Chondrocyte (in vitro differentiated cells): Measurements from ENCODE around the gene C22orf39. TPM values are rescaled to one million over a fixed set of nuclear protein-coding genes. Genes with fewer than 3 reads are reported as not detected.
"Not testable (repeated sequence)": the region's sequence is repeated elsewhere in the genome, so short reads cannot be mapped to it uniquely, and the experiment has no call there.

Source experiments
- DNase-seq: peaks from one replicate; pipeline ENCODE4 v3.0.0; 2021; ENCODE audit warnings: mixed read lengths, low spot score
- H3K27ac Mint-ChIP-seq: one replicate; pipeline ENCODE4 v1.8.0; 2021; ENCODE audit warnings: mild to moderate bottlenecking, moderate library complexity, mixed read lengths; ENCODE audit not compliant: unreplicated experiment
- H3K27me3 Mint-ChIP-seq: 2 replicates; pipeline ENCODE4 v1.8.0; 2021; ENCODE audit warnings: low read depth, mixed read lengths
- H3K36me3 Mint-ChIP-seq: 2 replicates; pipeline ENCODE4 v1.8.0; 2021; ENCODE audit warnings: low read depth, mixed read lengths
- H3K4me1 Mint-ChIP-seq: 2 replicates; pipeline ENCODE4 v1.8.0; 2021; ENCODE audit warnings: low read depth, mild to moderate bottlenecking, mixed read lengths
- H3K4me3 Mint-ChIP-seq: one replicate; pipeline ENCODE4 v1.8.0; 2021; ENCODE audit warnings: mild to moderate bottlenecking, moderate library complexity, mixed read lengths; ENCODE audit not compliant: unreplicated experiment
- H3K9me3 Mint-ChIP-seq: 2 replicates; pipeline ENCODE4 v1.8.0; 2021; ENCODE audit warnings: low read depth, mixed read lengths
- total RNA-seq: library from RNA; stranded (reverse); gene quantifications from 3 replicates; pipeline ENCODE4 v1.2.1, GENCODE V29; 2021
- TF ChIP-seq, protein P1 (sequence below): fragments of 200-600 bp; sonication (generic); IDR thresholded peaks from 2 replicates; pipeline ENCODE4 v1.5.0; 2021; ENCODE audit warnings: antibody characterized with exemption, mild to moderate bottlenecking, moderate library complexity

The C22orf39 gene
- total RNA-seq, 1 donor from 2014 or later: 18.4 TPM

DNA sequence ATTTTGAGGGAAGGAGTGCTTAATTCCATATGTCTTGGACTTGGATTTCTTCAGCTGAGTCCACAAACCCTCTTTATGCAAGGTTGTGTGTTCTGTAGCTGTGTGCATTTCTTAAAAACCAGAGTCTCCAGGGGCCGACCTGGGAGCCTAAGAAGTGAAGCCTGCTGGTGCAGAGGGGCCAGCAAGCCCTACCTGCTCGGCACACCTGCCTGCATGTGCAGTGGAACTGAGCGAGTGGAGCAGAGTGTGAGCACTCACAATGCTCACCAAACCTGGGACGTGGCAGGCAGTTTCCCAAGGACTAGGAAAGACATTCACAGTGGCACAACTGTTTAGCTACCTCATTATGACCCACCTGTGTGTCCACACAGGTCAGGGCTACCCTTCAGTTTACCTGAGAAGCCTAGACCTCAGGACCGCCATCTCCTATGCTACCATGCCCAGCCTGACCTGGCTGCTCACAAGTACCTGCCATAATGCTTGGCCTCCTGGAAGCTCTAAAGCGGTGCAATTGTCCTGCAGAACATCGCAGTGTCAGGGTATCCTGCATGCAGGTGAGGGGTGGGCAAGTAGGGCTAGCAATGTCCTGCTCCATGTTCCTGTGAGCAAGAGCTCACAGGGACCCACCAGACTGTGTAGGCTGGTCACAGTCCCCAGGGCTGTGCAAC, 3.8 kb downstream of the C22orf39 start:
- no peak for DNase-seq
- Mint-ChIP-seq H3K36me3 (no peaks in the 10 kb centered on the region), H3K27ac (no peak overlapping the region), H3K9me3 (no peaks in the 10 kb centered on the region), H3K4me3 (no peak overlapping the region), H3K27me3 (no peaks in the 10 kb centered on the region), H3K4me1 (peaks cover 26% of the 10 kb centered on the region)
- TF ChIP-seq, protein P1, sequence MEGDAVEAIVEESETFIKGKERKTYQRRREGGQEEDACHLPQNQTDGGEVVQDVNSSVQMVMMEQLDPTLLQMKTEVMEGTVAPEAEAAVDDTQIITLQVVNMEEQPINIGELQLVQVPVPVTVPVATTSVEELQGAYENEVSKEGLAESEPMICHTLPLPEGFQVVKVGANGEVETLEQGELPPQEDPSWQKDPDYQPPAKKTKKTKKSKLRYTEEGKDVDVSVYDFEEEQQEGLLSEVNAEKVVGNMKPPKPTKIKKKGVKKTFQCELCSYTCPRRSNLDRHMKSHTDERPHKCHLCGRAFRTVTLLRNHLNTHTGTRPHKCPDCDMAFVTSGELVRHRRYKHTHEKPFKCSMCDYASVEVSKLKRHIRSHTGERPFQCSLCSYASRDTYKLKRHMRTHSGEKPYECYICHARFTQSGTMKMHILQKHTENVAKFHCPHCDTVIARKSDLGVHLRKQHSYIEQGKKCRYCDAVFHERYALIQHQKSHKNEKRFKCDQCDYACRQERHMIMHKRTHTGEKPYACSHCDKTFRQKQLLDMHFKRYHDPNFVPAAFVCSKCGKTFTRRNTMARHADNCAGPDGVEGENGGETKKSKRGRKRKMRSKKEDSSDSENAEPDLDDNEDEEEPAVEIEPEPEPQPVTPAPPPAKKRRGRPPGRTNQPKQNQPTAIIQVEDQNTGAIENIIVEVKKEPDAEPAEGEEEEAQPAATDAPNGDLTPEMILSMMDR: no peak

DNA sequence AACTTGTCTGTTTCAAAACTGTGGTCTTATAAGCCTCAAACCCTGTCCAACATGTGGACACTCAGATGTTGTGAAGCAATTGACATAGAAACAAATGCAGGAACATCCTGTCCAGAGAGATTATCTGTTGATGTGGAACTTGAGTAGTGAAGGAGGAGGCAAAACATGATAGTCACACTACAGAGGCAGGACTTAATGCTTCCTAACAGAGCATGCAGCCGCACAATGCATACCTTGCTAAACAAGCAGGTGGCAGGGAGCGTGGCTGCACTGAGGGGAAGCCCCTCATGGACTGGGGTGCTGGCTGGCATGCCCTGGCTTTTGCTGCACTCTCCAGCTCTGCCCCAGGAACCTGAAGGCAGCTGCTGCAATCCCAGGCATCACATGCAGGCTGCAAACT, 5.3 kb downstream of the C22orf39 start:
- Mint-ChIP-seq H3K9me3 (no peaks in the 10 kb centered on the region), H3K27ac (no peak overlapping the region), H3K36me3 (peaks cover 4% of the 10 kb centered on the region), H3K4me1 (peaks cover 18% of the 10 kb centered on the region), H3K27me3 (no peaks in the 10 kb centered on the region), H3K4me3 (no peak overlapping the region)
- no peak for DNase-seq
- TF ChIP-seq, protein P1: no peak

DNA sequence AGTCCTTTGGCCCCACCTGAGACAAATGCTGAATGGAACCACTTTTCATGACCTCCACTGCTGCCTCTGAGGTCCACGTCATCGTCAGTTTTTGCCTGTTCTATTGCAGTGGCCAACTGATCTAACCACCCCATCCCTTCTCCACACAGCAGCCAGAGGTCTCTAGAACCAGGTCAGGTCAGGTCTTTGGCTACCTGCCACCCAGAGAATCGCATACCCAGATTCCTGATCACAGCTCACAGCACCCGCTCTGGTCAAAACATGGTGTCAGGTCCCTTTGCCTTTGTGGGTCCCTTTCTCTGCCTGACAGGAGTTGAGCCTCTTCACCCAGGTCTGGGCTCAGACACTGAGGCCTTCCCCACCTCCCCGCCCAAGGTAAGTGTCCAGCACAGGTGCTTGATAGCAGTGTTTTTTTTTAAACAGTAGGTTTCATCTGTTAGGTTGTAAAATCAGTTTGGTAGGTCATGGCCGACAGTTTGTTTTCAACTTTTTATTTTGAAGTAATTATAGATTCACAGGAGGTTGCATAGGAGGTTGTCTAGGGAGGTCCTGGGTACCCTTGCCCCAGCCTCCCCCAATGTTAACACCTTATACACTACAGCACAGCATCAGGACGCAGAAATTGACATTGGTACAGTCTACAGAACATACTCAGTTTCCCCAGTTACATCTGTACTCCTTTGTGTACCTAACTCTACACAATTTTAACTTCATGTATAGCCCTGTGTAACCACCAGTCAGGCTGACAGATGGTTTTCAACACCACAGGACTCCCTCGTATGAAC, 6.9 kb downstream of the C22orf39 start:
- H3K27me3 Mint-ChIP-seq: no peaks in the 10 kb centered on the region
- TF ChIP-seq, protein P1: no peak
- DNase-seq: no peak
- H3K9me3 Mint-ChIP-seq: no peaks in the 10 kb centered on the region
- H3K27ac Mint-ChIP-seq: no peak overlapping the region
- no peak overlapping the region for H3K4me3 Mint-ChIP-seq
- H3K36me3 Mint-ChIP-seq: peaks cover 4% of the 10 kb centered on the region
- peaks cover 11% of the 10 kb centered on the region for H3K4me1 Mint-ChIP-seq

DNA sequence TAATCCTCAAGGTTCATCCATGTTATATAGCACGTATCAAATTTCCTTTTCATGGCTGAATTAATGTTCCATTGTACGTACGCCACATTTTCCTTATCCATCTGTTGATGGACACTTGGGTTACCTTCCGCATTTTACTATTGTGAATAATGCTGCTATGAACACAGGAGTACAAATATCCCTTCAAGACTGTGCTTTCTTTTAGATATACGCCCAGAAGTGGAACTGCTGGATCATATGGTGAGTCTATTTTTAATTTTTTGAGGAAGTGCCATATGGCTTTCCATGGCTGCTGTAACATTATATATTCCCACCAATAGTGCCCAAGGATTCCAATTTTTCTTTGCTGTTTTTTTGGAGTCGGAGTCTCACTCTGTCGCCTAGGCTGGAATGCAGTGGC, 9.2 kb downstream of the C22orf39 start:
- H3K9me3 Mint-ChIP-seq: no peaks in the 10 kb centered on the region

DNA sequence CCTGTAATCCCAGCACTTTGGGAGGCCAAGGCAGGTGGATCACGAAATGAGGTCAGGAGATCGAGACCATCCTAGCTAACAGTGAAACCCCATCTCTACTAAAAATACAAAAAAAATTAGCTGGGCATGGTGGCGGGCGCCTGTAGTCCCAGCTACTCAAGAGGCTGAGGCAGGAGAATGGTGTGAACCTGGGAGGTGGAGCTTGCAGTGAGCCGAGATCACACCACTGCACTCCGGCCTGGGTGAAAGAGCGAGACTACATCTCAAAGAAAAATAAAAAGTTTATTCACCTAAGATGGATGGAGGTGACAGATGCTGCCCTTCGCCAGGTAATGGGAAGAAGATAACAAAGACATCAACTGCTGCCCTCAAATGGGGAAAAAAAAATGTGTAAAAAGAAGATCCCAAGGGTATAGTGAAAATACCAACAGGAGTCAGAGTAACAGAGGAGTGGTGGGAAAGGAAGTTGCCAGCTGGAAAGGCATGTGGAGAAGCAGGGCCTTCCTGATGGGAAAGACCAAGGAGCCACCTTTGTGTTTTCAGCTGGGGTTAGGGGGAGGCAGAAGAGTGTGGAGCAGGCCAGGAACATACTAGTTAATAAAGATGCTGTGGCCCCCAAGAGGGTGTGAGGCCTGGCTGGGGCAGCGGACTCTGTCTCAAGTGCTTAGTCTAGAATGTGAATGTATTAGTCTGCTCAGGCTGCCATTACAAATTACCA, 10.9 kb downstream of the C22orf39 start:
- H3K9me3 Mint-ChIP-seq, DNase-seq, H3K27me3 Mint-ChIP-seq, H3K4me3 Mint-ChIP-seq, H3K36me3 Mint-ChIP-seq: not testable (repeated sequence)
- Mint-ChIP-seq H3K27ac (peak overlapping the region; percentile 68), H3K4me1 (peaks cover 20% of the 10 kb centered on the region)

More for the DNA sequence above, 9.2 kb downstream of the C22orf39 start:
- Mint-ChIP-seq H3K4me1 (peaks cover 11% of the 10 kb centered on the region), H3K36me3 (peaks cover 7% of the 10 kb centered on the region), H3K27ac (no peak overlapping the region), H3K27me3 (no peaks in the 10 kb centered on the region), H3K4me3 (no peak overlapping the region)
- no peak for DNase-seq
- TF ChIP-seq, protein P1: no peak
